Rectal smooth muscle tissue (tissue), 1 donor: Measurements from ENCODE around the gene PRORP.
"Not testable (repeated sequence)": the region's sequence is repeated elsewhere in the genome, so short reads cannot be mapped to it uniquely, and the experiment has no call there.

Source experiments
- H3K27ac ChIP-seq: one replicate; pipeline ENCODE4 v1.7.0; 2013; ENCODE audit warnings: low read depth, low read length, inconsistent platforms
- H3K27me3 ChIP-seq: one replicate; pipeline ENCODE4 v1.7.0; 2013; ENCODE audit warnings: low read length; ENCODE audit not compliant: control insufficient read depth, insufficient read depth
- H3K36me3 ChIP-seq: one replicate; pipeline ENCODE4 v1.7.0; 2013; ENCODE audit warnings: low read length; ENCODE audit not compliant: control insufficient read depth, insufficient read depth
- H3K4me1 ChIP-seq: one replicate; pipeline ENCODE4 v1.7.0; 2013; ENCODE audit warnings: low read length; ENCODE audit not compliant: control insufficient read depth, insufficient read depth
- H3K4me3 ChIP-seq: one replicate; pipeline ENCODE4 v1.7.0; 2013; ENCODE audit warnings: low read length
- H3K9ac ChIP-seq: one replicate; pipeline ENCODE4 v1.7.0; 2013; ENCODE audit warnings: low read length

PRORP gene

DNA sequence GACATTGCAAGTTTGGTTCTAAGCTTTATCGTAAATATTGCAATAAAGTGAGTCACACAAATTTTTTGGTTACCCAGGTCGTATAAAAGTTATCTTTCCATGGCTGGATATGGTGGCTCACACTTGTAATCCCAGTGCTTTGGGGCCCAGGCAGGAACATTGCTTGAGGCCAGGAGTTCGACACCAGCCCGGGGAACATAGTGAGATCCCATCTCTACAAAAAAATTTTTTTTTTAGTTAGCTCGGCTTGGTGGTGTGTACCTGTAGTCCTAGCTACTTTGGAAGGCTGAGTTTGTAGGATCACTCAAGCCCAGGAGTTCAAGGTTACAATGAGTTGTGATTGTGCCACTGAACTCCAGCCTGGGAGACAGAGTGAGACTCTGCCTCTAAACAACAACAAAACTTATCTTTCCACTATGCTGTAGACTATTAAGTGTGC lies 24.4 kb downstream of the PRORP start:
- Histone ChIP-seq H3K27ac (no peak overlapping the region), H3K4me3 (no peak overlapping the region), H3K36me3 (no peaks in the 10 kb centered on the region), H3K27me3 (no peaks in the 10 kb centered on the region), H3K9ac (no peak overlapping the region), H3K4me1 (no peaks in the 10 kb centered on the region)

DNA sequence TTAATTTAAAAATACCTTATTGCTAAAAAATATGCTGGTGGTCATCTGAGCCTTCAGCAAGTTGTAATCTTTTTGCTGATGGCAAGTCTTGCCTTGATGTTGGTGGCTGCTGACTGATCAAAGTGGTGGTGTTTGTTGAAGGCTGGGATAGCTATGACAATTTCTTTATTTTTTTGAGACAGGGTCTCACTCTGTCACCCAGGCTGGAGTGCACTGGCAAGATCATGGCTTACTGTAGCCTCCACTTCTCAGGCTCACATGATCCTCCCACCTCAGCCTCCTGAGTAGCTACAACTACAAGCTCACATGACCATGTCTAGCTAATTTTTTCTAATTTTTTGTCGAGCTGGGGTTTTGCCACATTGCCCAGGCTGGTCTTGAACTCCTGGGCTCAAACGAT lies 24.8 kb downstream of the PRORP start:
- Histone ChIP-seq H3K27me3 (no peaks in the 10 kb centered on the region), H3K27ac (no peak overlapping the region)

DNA sequence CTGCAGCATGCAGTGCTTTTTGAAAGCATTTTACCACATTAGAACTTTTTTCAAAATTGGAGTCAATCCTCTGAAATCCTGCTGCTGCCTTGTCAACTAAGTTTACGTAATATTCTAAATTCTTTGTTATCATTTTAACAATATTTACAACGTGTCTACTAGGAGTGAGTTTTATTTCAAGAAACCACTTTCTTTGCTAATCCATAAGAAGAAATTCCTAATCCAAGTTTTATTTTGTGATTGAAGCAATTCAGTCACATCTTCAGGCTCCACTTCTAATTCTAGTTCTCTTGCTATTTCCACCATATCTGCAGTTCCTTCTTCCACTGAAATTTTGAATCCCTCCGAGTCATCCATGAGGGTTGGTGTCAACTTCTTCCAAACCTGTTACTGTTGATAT lies 25.4 kb downstream of the PRORP start:
- Histone ChIP-seq H3K27ac (no peak overlapping the region), H3K27me3 (no peaks in the 10 kb centered on the region), H3K4me1 (no peaks in the 10 kb centered on the region), H3K9ac (no peak overlapping the region), H3K4me3 (no peak overlapping the region), H3K36me3 (no peaks in the 10 kb centered on the region)

More for the DNA sequence above, 24.8 kb downstream of the PRORP start:
- H3K36me3 ChIP-seq, result no peaks in the 10 kb centered on the region
- H3K9ac ChIP-seq, result no peak overlapping the region
- H3K4me1 ChIP-seq, result no peaks in the 10 kb centered on the region
- H3K4me3 ChIP-seq, result no peak overlapping the region

DNA sequence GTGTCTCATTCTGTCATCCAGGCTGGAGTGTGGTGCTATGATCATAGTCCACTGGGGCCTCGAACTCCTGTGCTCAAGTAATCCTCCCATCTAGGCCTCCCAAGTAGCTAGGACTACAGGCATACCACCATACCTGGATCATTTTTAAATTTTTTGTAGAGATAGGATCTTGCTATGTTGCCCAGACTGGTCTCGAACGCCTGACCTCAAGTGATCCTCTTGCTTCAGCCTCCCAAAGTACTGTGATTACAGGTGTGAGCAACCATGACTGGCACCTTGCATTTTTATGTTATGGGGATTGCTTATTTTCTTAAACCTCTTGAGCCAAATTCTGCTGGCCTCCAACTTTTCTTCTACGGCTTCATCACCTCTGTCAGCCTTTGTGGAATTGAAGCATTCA lies 26.9 kb downstream of the PRORP start:
- no peaks in the 10 kb centered on the region for H3K4me1 ChIP-seq
- no peaks in the 10 kb centered on the region for H3K36me3 ChIP-seq
- no peak overlapping the region for H3K4me3 ChIP-seq
- no peak overlapping the region for H3K9ac ChIP-seq
- no peak overlapping the region for H3K27ac ChIP-seq
- H3K27me3 ChIP-seq, result no peaks in the 10 kb centered on the region

DNA sequence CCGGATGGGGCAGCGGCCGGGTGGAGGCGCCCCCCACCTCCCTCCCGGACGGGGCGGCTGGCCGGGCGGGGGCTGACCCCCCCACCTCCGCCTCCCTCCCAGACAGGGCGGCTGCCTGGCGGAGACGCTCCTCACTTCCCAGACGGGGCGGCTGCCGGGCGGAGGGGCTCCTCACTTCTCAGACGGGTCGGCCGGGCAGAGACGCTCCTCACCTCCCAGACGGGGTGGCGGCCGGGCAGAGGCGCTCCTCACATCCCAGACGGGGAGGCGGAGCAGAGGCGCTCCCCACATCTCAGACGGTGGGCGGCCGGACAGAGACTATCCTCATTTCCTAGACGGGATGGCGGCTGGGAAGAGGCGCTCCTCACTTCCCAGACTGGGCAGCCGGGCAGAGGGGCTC lies 30.2 kb downstream of the PRORP start:
- not testable (repeated sequence) for H3K4me3 ChIP-seq, H3K27ac ChIP-seq, H3K36me3 ChIP-seq, H3K4me1 ChIP-seq, H3K27me3 ChIP-seq, H3K9ac ChIP-seq

DNA sequence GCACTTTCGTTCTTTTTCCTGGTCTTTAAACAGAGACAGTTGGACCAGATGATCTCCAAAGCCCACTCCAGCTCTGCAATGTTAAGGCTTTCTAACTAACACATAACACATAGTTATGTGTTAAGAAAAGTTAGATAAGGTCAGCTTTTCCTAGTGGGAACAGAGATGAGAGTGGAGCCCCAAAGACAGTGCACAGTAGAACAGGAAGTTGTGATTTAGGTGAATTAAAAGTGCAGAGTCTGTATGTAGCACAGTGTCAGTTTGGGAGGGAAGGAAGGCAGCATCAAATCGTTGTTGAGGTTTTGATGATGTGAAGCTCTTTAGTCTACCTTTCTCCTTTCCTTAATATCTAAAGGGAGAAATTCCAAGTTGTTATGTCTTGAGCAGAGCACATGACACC lies 31.7 kb downstream of the PRORP start:
- Histone ChIP-seq H3K27me3 (no peaks in the 10 kb centered on the region), H3K9ac (no peak overlapping the region), H3K4me1 (no peaks in the 10 kb centered on the region), H3K27ac (no peak overlapping the region), H3K36me3 (no peaks in the 10 kb centered on the region), H3K4me3 (no peak overlapping the region)

DNA sequence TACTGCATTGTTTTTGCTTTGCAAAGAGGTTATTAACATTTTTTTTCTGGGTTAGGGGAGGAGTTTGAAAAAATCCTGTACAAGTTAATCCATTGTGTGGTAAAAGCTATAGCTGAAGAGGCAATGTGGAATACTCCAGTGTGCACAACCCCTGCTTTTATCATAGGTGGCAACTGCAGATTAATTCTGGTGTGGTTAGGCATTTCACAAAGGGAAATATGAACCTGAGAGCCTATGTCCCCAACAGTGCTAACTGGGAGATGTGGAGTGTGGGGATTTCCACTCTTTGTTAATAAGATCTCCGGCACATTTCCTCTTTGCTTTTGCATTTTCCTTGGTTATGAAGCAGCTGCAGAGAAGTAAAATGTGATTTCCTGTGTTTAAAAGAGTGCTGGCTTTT lies 33.6 kb downstream of the PRORP start:
- Histone ChIP-seq H3K4me1 (no peaks in the 10 kb centered on the region), H3K36me3 (no peaks in the 10 kb centered on the region), H3K27ac (no peak overlapping the region), H3K4me3 (no peak overlapping the region), H3K27me3 (no peaks in the 10 kb centered on the region), H3K9ac (no peak overlapping the region)

DNA sequence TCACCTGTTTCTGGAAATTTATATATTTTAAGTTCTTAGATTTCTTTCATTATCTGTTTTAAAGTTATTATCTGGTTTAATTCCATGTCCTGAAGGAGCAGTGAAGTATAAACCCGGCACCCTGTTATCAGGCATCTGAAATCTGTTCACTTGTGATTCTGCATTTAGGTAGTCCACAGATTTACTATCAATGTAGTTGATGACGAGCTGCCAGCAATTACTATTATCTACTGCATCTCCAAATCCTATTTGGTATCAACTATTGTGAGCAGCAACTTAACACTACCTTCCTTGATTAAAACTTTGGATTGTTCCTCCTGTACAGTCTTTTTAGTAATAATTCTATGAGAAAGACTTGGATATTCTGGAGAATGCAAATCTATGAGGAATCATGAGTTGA lies 36.1 kb downstream of the PRORP start:
- H3K4me3 ChIP-seq, result no peak overlapping the region

DNA sequence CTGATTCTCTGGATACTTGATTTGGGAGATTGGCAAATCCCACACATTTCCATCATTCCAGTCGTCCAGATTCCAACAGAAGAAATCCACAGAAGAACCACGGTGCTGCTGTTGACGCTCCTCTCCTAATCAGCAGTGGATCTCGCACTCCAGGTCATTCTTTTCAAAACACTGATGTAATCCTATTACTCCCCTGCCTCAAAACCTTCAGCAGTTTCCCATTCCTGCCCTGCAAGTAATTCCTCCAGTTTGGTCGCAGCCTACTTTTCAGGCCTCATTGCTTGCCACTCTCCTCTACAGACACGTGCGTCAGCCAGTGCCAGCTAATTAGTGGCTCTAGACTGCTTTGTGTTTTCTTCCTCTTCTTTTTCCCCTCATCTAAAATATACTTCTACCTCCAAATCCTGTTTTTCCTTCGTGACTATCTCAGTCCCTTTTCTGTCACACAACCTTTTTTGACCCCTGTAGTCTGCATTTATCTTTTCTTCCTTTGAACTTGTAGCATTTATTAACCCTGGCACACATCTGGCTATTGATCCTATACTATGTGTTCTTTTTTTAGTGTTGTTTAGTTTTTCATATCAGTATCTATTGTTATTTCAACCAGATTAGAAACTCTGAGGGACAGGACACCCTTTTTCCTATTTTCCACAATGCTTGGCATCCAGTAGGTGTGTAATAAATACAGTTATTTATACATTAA lies 36.8 kb downstream of the PRORP start:
- Histone ChIP-seq H3K27ac (no peak overlapping the region), H3K9ac (no peak overlapping the region), H3K4me3 (no peak overlapping the region), H3K27me3 (no peaks in the 10 kb centered on the region), H3K4me1 (no peaks in the 10 kb centered on the region), H3K36me3 (no peaks in the 10 kb centered on the region)

More for the DNA sequence above, 36.1 kb downstream of the PRORP start:
- no peaks in the 10 kb centered on the region for H3K4me1 ChIP-seq
- no peak overlapping the region for H3K27ac ChIP-seq
- no peak overlapping the region for H3K9ac ChIP-seq
- H3K27me3 ChIP-seq, result no peaks in the 10 kb centered on the region
- H3K36me3 ChIP-seq, result no peaks in the 10 kb centered on the region

DNA sequence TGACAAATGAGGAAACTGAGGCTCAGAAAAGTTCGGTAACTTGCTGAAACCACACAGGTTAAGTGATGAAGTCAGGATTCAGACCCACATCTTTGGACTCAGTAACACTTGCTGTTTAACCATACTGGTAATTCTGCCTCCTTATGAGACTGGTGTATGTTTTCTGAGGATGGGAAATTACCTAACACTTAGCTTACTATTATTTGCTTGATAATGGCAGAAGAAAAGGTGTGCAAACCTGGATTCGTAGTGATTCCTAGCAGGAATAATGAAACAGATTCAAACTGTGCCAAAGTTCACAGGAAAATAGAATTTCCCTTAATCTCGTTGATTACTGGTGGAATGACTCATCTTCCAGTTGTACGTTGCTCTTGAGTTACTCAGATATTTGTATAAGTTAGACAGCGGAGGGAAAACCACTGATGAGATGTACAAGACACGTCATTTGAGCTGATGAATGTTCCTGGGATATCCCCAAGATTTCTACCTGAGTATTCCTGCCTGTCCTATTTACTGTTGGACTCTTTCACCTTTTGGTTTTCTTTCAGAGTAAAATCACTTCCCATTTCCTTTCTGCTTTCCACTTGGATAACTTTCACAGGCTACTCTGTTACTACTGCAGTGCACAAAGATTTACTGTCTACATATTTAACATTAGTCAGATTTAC lies 37.5 kb downstream of the PRORP start:
- no peak overlapping the region for H3K9ac ChIP-seq
- no peak overlapping the region for H3K27ac ChIP-seq
- no peaks in the 10 kb centered on the region for H3K27me3 ChIP-seq
- no peaks in the 10 kb centered on the region for H3K4me1 ChIP-seq
- H3K4me3 ChIP-seq, result no peak overlapping the region
- no peaks in the 10 kb centered on the region for H3K36me3 ChIP-seq

DNA sequence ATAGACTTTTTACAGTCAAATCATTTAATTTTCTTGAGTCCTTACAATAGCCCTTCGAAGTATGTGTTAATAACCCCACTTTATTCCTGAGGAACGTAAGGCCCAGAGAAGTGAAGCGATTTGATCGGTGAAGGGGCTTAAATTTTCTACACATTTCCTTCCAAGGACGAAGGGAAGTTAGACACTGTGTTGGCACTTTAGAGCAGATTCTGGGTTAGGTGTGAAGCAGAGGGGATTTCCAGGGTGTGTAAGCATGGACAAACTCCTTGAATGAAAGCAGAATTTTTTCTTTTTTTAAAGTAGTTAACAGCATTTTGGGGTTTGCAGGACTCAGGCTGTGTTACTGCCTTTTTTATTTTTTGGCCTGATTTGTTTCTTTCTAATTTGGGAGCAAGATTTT lies 38.9 kb downstream of the PRORP start:
- no peak overlapping the region for H3K4me3 ChIP-seq
- H3K9ac ChIP-seq, result no peak overlapping the region
- no peaks in the 10 kb centered on the region for H3K4me1 ChIP-seq
- H3K27me3 ChIP-seq, result no peaks in the 10 kb centered on the region
- no peak overlapping the region for H3K27ac ChIP-seq
- no peaks in the 10 kb centered on the region for H3K36me3 ChIP-seq

DNA sequence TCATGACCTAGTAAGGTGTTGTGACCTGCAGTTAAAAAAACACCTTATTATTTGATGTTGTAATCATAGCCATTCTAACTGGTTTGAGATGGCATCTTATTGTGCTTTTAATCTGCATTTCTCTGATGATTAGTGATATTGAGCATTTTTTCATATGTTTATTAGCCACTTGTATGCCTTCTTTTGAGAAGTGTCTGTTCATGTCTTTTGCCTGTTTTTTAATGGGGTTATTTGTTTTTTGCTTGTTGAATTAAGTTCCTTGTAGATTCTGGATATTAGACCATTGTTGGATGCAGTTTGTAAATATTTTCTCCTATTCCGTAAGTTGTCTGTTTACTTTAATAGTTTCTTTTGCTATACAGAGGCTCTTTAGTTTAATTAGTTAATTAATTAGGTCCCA lies 41.0 kb downstream of the PRORP start:
- no peaks in the 10 kb centered on the region for H3K36me3 ChIP-seq
- no peaks in the 10 kb centered on the region for H3K4me1 ChIP-seq
- H3K27me3 ChIP-seq, result no peaks in the 10 kb centered on the region
- H3K4me3 ChIP-seq, result no peak overlapping the region
- H3K27ac ChIP-seq, result no peak overlapping the region
- H3K9ac ChIP-seq, result no peak overlapping the region

DNA sequence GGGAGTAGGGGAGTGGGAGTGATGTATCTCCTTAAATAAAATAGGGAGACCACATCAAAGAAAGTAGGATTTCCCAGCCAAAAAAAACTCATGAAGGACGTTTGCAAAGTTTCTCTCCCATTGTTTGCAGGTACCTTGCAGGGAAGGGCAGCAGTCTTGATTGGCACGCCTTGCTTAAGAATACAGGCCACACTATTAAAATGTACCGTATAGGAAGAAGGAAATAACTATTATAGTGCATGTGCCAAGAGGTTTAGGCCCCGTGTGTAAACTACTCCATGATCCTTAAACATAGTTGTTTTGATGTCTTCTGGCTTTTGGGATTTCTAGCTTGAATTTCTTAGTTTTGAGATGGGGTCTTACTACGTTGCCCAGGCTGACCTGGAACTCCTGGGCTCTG lies 42.5 kb downstream of the PRORP start:
- no peaks in the 10 kb centered on the region for H3K36me3 ChIP-seq
- no peaks in the 10 kb centered on the region for H3K4me1 ChIP-seq
- H3K4me3 ChIP-seq, result no peak overlapping the region
- H3K27ac ChIP-seq, result no peak overlapping the region
- no peak overlapping the region for H3K9ac ChIP-seq
- no peaks in the 10 kb centered on the region for H3K27me3 ChIP-seq
